IMR-90 (cell line): ENCODE measurements around the gene HBZ.

Source experiments
- CEBPB ChIP-seq: IDR thresholded peaks from 2 replicates; pipeline ENCODE4 v1.6.1; 2012; ENCODE audit warnings: low read depth, low read length, improper control_type of control experiment
- ELK1 ChIP-seq: fragments of 150-350 bp; IDR thresholded peaks from 2 replicates; pipeline ENCODE4 v1.6.1; 2016; ENCODE audit warnings: low read depth, mild to moderate bottlenecking, low read length, moderate library complexity, borderline replicate concordance
- MAFK ChIP-seq: IDR thresholded peaks from 2 replicates; pipeline ENCODE4 v1.6.1; 2012; ENCODE audit warnings: low read depth, low read length, improper control_type of control experiment
- MAZ ChIP-seq: IDR thresholded peaks from 2 replicates; pipeline ENCODE4 v1.6.1; 2012; ENCODE audit warnings: low read depth, mild to moderate bottlenecking, low read length, improper control_type of control experiment, moderate library complexity, borderline replicate concordance
- MXI1 ChIP-seq: IDR thresholded peaks from 2 replicates; pipeline ENCODE4 v1.6.1; 2012; ENCODE audit warnings: low read depth, mild to moderate bottlenecking, low read length, moderate library complexity, borderline replicate concordance
- POLR2A ChIP-seq: IDR thresholded peaks from 2 replicates; pipeline ENCODE4 v1.6.1; 2012; ENCODE audit warnings: mild to moderate bottlenecking, low read depth, low read length
- RFX5 ChIP-seq: IDR thresholded peaks from 2 replicates; pipeline ENCODE4 v1.8.0; 2012; ENCODE audit warnings: low read depth, mild to moderate bottlenecking, low read length, moderate library complexity
- SMC3 ChIP-seq: fragments of 150-350 bp; IDR thresholded peaks from 2 replicates; pipeline ENCODE4 v1.6.1; 2016; ENCODE audit warnings: low read depth, mild to moderate bottlenecking, antibody characterized with exemption, low read length, moderate library complexity
- TF ChIP-seq, protein P1 (sequence below): conservative IDR thresholded peaks from 2 replicates; pipeline ENCODE4 v1.5.1; 2012; ENCODE audit warnings: mild to moderate bottlenecking, low read depth, low read length, improper control_type of control experiment

GRCh38 chr16:193441-193840 lies 41.0 kb downstream of the HBZ start:
- no peak for TF ChIP-seq MAFK
- TF ChIP-seq, protein P1, sequence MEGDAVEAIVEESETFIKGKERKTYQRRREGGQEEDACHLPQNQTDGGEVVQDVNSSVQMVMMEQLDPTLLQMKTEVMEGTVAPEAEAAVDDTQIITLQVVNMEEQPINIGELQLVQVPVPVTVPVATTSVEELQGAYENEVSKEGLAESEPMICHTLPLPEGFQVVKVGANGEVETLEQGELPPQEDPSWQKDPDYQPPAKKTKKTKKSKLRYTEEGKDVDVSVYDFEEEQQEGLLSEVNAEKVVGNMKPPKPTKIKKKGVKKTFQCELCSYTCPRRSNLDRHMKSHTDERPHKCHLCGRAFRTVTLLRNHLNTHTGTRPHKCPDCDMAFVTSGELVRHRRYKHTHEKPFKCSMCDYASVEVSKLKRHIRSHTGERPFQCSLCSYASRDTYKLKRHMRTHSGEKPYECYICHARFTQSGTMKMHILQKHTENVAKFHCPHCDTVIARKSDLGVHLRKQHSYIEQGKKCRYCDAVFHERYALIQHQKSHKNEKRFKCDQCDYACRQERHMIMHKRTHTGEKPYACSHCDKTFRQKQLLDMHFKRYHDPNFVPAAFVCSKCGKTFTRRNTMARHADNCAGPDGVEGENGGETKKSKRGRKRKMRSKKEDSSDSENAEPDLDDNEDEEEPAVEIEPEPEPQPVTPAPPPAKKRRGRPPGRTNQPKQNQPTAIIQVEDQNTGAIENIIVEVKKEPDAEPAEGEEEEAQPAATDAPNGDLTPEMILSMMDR, result no peak
- TF ChIP-seq MAZ, result no peak
- TF ChIP-seq CEBPB, result no peak
- TF ChIP-seq RFX5, result no peak
- TF ChIP-seq SMC3, result no peak
- no peak for TF ChIP-seq ELK1
- no peak for TF ChIP-seq POLR2A
- no peak for TF ChIP-seq MXI1
